HG03039 (cell line): ENCODE results near the gene PDS5B.
"Not testable (repeated sequence)": the region's sequence is repeated elsewhere in the genome, so short reads cannot be mapped to it uniquely, and the experiment has no call there.

Experiments
- ATAC-seq: cut with Tn5 transposase; IDR thresholded peaks from one replicate; pipeline ENCODE4 v1.9.1; 2021; ENCODE audit warnings: mild to moderate bottlenecking, moderate library complexity; ENCODE audit not compliant: unreplicated experiment

PDS5B gene

GRCh38 chr13:32723987-32724386 is 137.7 kb downstream of the PDS5B start:
- no peak for ATAC-seq

- ATAC-seq: no peak
Observed at GRCh38 chr13:32726374-32727037, 140.3 kb downstream of the PDS5B start.

- ATAC-seq: no peak
Observed at GRCh38 chr13:32728327-32728726, 142.1 kb downstream of the PDS5B start.

- not testable (repeated sequence) for ATAC-seq
Observed at GRCh38 chr13:32729097-32729496, 142.8 kb downstream of the PDS5B start.

- ATAC-seq: no peak
Observed at GRCh38 chr13:32731074-32731473, 144.8 kb downstream of the PDS5B start.

- no peak for ATAC-seq
Observed at GRCh38 chr13:32731576-32731975, 145.3 kb downstream of the PDS5B start.

- no peak for ATAC-seq
Observed at GRCh38 chr13:32733690-32734089, 147.4 kb downstream of the PDS5B start.

- ATAC-seq: no peak
Observed at GRCh38 chr13:32734511-32734910, 148.3 kb downstream of the PDS5B start.

- no peak for ATAC-seq
Observed at GRCh38 chr13:32735859-32736258, 149.6 kb downstream of the PDS5B start.

GRCh38 chr13:32736648-32737047 is 150.4 kb downstream of the PDS5B start:
- ATAC-seq: no peak

- peak; percentile 61 for ATAC-seq
Observed at GRCh38 chr13:32737111-32737571, 150.9 kb downstream of the PDS5B start.

GRCh38 chr13:32737679-32738078 is 151.4 kb downstream of the PDS5B start:
- no peak for ATAC-seq

GRCh38 chr13:32745509-32745908 is 159.3 kb downstream of the PDS5B start:
- no peak for ATAC-seq

GRCh38 chr13:32746474-32746873 is 160.2 kb downstream of the PDS5B start:
- no peak for ATAC-seq

GRCh38 chr13:32748305-32748704 is 162.1 kb downstream of the PDS5B start:
- ATAC-seq: no peak

- ATAC-seq: no peak
Observed at GRCh38 chr13:32751340-32751739, 165.1 kb downstream of the PDS5B start.

- ATAC-seq: no peak
Observed at GRCh38 chr13:32752311-32752710, 166.1 kb downstream of the PDS5B start.

GRCh38 chr13:32752997-32753606 is 166.8 kb downstream of the PDS5B start:
- ATAC-seq: no peak

GRCh38 chr13:32754179-32754578 is 167.9 kb downstream of the PDS5B start:
- ATAC-seq: no peak

GRCh38 chr13:32759152-32759551 is 172.9 kb downstream of the PDS5B start:
- no peak for ATAC-seq

- no peak for ATAC-seq
Observed at GRCh38 chr13:32761472-32761871, 175.2 kb downstream of the PDS5B start.

GRCh38 chr13:32779119-32779518 is 192.9 kb downstream of the PDS5B start:
- no peak for ATAC-seq

GRCh38 chr13:32781906-32782305 is 195.7 kb downstream of the PDS5B start:
- ATAC-seq: no peak
